ENCODE measurements around the gene HEXD.

HEXD gene

GRCh38 chr17:82382933-82383255 is 35.3 kb upstream of the HEXD start:
- no peak for DNase-seq

- DNase-seq = no peak
These were observed 34.7 kb upstream of the HEXD start for GRCh38 chr17:82383411-82383810.

- no peak for DNase-seq
These were observed 34.0 kb upstream of the HEXD start for GRCh38 chr17:82384051-82384729.

- DNase-seq = no peak
These were observed 33.2 kb upstream of the HEXD start for GRCh38 chr17:82384730-82385481.

GRCh38 chr17:82385559-82386254 is 32.4 kb upstream of the HEXD start:
- DNase-seq = no peak

- DNase-seq = no peak
These were observed 31.8 kb upstream of the HEXD start for GRCh38 chr17:82386255-82386831.

GRCh38 chr17:82386881-82387704 is 31.1 kb upstream of the HEXD start:
- peak in 1 of 2 experiments; percentile 25 for DNase-seq

GRCh38 chr17:82387705-82388106 is 30.4 kb upstream of the HEXD start:
- no peak for DNase-seq

GRCh38 chr17:82388223-82388921 is 29.8 kb upstream of the HEXD start:
- no peak for DNase-seq

GRCh38 chr17:82388922-82389283 is 29.2 kb upstream of the HEXD start:
- DNase-seq = no peak

GRCh38 chr17:82389379-82389778 is 28.8 kb upstream of the HEXD start:
- DNase-seq = no peak

- no peak for DNase-seq
These were observed 27.9 kb upstream of the HEXD start for GRCh38 chr17:82390015-82390859.

- no peak for DNase-seq
These were observed 27.2 kb upstream of the HEXD start for GRCh38 chr17:82390860-82391435.

- no peak for DNase-seq
These were observed 26.6 kb upstream of the HEXD start for GRCh38 chr17:82391496-82392066.

- DNase-seq = no peak
These were observed 25.8 kb upstream of the HEXD start for GRCh38 chr17:82392209-82392920.

- DNase-seq = no peak
These were observed 25.2 kb upstream of the HEXD start for GRCh38 chr17:82392941-82393340.

GRCh38 chr17:82394278-82394677 is 23.9 kb upstream of the HEXD start:
- DNase-seq = no peak

- no peak for DNase-seq
These were observed 21.3 kb upstream of the HEXD start for GRCh38 chr17:82396601-82397435.
